ENCODE measurements around the gene LAMTOR1.

The LAMTOR1 gene

GRCh38 chr11:72080326-72081183, 22.5 kb downstream of the LAMTOR1 start, which contains the start of the genes LRRC51 and NUMA1:
LRRC51 (plus strand) TSS chr11:72080850; CDS start chr11:72089084, 8,234 bp downstream.
NUMA1 (minus strand) TSS chr11:72080542; CDS start chr11:72035943, 44,599 bp downstream.
- DNase-seq, result peak; percentile 99

- DNase-seq, result no peak
Observed at GRCh38 chr11:72079819-72080325, 23.2 kb downstream of the LAMTOR1 start.

- DNase-seq, result no peak
Observed at GRCh38 chr11:72078477-72078876, 24.6 kb downstream of the LAMTOR1 start.

GRCh38 chr11:72075756-72076155, 27.3 kb downstream of the LAMTOR1 start:
- DNase-seq, result no peak

GRCh38 chr11:72075109-72075508, 28.0 kb downstream of the LAMTOR1 start:
- DNase-seq, result no peak

- DNase-seq, result no peak
Observed at GRCh38 chr11:72072348-72072747, 30.7 kb downstream of the LAMTOR1 start.

- no peak for DNase-seq
Observed at GRCh38 chr11:72070491-72070890, 32.6 kb downstream of the LAMTOR1 start.

GRCh38 chr11:72069787-72070251, 33.3 kb downstream of the LAMTOR1 start:
- no peak for DNase-seq

- DNase-seq, result no peak
Observed at GRCh38 chr11:72069200-72069599, 33.9 kb downstream of the LAMTOR1 start.

- no peak for DNase-seq
Observed at GRCh38 chr11:72067676-72068075, 35.4 kb downstream of the LAMTOR1 start.

- DNase-seq, result no peak
Observed at GRCh38 chr11:72067266-72067665, 35.8 kb downstream of the LAMTOR1 start.

- DNase-seq, result no peak
Observed at GRCh38 chr11:72066855-72067254, 36.2 kb downstream of the LAMTOR1 start.

- no peak for DNase-seq
Observed at GRCh38 chr11:72061739-72062396, 41.2 kb downstream of the LAMTOR1 start.

GRCh38 chr11:72058416-72059034, 44.6 kb downstream of the LAMTOR1 start:
- DNase-seq, result no peak

- DNase-seq, result no peak
Observed at GRCh38 chr11:72048766-72049460, 54.2 kb downstream of the LAMTOR1 start.
